HG02870 (cell line): ENCODE results near the gene FBXO15.
A peak's percentile ranks its signal among the peaks of the same experiment; 100 is the strongest.

Experiments used
- ATAC-seq: cut with Tn5 transposase; IDR thresholded peaks from one replicate; pipeline ENCODE4 v1.9.1; 2021; ENCODE audit warnings: mild to moderate bottlenecking, moderate library complexity; ENCODE audit not compliant: unreplicated experiment

The FBXO15 gene, protein sequence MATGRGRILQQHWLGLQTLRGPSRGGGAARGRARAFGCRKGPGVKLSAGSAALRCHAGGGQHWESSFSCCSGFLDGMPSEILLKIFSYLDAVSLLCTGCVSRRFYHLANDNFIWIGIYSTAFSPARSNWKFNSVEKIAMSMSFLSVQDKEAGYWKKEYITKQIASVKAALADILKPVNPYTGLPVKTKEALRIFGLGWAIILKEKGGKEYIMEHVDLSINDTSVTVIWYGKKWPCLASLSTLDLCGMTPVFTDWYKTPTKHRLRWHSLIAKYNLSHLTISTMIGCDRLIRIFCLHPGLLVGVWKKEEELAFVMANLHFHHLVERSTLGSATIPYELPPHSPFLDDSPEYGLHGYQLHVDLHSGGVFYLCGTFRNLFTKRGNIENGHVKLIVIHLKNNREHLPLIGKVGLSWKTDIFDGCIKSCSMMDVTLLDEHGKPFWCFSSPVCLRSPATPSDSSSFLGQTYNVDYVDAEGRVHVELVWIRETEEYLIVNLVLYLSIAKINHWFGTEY

DNA sequence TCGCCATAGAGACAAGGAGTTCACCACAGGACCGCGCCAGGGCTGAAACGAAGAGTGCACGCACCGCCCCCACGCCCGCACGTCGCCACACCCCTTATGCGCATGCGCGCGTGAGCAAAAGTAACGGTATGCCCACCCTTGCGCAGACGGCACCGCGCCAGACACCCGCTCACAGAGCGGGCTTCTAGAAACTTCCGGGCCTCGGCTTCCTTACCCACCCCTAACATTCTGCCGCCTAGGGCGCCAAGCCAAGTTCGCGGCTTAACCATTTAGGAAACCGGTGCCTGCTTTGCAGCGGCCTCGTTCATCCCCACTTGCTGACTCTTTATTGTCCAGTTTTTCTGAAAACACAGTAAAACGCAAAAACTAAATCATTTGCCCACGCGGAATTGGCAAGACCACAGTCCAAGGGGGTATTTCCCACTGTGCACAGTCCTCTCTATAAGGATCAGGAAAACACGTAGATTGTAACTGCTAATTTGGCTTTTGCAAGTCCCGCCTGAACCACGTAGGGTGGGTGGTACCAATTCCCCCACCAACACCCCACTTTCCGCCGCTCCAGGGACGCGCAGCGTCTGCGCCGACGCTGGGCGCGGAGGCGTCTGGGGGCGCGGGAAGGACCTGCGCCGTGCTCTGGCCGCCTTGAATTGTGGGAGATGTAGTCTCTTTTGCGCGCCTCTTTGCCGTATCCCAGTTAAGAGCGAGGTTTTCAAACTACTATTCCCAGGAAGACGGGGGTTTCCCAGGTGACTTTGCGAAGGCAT lies at the start of gene FBXO15, which contains the start of gene TIMM21:
TSS of gene FBXO15 (minus strand) at position 56 of the 764 bp plus-strand sequence. CDS start at position 7, 49 bp downstream.
TSS of gene TIMM21 (plus strand) at position 745 of the 764 bp plus-strand sequence. CDS start 286 bp downstream, outside the sequence.
- peak; percentile 89 for ATAC-seq

DNA sequence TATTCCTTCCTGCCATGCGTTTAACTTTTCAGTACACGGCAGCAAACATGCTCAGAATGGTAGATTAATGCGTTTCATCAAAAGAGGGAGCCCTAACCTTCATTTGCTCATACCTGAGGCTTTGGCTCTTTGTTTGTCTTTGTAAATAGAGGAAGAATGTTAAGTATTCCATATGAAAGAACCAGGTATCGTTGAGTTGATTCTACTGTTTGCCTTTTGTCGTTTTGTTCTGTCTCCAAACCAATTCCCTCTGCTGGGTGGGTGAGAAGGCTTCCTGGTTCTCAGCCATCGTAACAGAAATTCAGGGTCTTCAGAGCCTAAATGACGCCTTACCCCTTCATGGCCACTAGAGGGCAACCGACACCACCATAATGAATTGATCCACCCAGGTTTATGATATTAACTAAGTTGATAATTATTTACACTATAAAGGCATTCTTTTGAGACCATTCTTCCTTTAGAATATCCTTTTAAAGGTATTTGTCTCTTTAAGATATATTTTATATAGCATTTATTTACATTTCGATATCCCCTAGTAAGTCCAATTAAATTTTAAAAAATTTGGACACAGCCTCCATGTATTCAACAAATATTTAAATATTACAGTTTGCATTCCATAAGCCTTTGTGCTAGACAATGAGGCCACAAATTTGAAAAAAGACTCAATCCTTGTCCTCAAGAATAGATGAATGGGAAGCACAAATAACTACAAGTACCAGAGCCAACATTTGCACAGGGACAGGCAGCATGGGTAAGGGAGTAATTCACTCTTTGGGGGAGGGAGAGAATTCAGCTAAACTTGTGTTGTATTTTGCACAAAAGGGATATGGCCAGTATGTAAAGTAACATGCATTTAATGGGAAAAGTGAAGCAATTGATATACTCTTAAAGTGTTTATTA lies 48.8 kb upstream of the FBXO15 start:
- ATAC-seq, result peak; percentile 89

DNA sequence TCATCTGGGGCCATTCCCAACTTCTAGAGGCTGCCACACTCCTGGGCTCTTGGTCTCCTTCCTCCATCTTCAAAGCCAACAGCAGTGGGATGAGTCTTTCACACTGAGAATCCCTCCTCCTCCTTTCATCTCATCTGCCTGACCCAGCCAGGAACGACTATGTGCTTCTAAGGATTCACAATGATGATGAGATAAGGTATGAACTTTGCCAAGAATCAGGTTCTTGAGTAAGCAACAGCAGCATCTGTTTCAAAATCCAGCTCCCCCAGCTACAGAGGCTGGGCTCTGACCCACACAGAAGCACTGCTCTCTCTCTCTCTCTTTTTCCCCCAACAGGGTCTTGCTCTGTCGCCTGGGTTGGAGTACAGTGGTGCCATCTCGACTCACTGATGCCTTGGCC lies 47.1 kb upstream of the FBXO15 start:
- ATAC-seq, result no peak

DNA sequence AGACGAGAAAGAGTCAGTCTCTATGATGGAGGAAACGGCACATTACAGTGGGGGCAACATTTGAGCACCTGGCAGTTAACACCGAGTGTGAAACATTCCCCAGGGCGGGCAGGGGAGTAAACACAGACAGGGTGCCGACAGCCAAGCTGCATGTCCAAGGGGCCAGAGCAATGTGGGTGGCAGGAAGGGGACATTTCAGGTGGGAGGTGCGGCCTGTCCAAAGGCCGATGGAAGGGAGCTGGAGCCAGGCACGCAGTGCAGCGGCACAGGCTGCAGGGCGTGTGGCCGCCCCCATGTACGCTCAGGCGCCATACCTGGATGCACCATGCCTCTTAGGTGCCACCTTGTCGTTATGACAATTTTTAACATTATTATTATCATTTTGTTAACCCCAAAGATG lies 43.9 kb upstream of the FBXO15 start:
- no peak for ATAC-seq

DNA sequence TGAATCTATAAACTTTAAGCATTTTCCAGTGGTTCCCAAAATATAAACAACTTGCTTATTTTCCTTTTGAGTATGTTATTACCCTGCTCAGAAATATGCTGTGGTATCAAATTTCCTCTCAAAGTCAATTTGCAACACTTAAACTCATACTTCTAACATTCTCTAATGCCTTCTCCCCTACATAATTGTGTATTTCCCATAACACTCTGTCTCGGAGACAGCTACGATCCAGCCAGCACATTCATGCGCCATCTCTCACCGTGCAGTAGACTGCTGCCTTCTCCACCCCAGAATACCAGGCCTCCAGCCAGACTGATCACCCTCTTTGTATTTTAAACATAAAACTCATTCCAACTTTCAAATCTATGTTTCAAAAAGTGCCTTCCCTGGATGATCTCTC lies 42.5 kb upstream of the FBXO15 start:
- no peak for ATAC-seq

DNA sequence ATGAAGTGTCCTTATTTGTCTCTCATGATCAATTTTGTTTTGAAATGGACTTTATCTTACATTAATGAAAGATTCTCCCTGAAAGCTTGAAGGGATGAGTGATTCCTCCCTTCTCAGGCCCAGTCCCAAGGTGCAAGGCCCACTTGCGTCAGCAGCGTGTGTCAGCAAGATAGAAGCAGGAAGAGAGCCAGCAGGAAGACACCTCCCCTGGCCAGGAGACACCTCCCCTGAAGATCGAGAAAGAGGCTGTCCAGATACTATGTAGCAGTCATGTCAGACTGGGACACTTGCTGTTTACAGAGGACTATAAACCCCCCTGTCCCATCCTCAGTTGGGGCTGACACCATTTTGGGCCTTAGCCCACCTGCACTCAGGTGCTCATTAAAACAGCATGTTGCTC lies 39.0 kb upstream of the FBXO15 start:
- no peak for ATAC-seq

DNA sequence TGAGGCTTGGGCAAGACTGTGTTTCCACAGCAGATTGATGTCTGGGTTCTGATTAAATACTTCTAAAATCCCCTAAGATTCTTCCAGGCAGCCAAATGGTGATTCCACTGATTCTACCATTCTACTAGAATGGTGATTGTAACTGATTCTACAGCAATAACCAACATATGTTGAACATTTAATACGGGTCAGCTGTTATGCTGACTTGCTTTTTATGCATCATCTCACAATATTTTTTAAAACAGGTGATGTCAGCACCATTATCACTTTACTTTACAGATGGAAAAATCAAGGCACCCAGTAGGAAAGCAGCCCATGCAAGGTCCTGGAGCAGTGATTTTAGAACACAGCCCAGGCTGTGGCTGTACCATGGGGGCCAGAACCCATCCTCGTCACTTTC lies 38.2 kb upstream of the FBXO15 start:
- ATAC-seq, result no peak

DNA sequence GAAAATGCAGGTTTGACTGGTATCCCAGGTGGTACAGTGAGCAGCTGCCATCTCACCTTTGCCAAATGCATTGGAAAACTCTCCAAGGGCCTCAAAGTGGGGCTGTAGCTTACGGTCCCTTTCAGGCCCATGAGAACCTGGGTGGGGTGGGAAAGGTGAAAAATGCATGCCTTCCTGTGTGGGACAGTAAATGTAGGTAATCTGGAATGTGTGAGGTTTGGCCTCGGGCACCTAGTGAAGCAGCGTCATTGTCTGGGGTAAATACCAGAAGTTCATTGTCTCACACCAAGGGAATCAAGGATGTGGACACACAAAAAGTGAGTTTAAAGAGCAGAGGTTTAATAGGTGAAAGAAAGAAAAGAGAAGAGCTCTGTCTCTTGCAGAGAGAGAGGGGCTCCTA lies 37.2 kb upstream of the FBXO15 start:
- ATAC-seq, result no peak

DNA sequence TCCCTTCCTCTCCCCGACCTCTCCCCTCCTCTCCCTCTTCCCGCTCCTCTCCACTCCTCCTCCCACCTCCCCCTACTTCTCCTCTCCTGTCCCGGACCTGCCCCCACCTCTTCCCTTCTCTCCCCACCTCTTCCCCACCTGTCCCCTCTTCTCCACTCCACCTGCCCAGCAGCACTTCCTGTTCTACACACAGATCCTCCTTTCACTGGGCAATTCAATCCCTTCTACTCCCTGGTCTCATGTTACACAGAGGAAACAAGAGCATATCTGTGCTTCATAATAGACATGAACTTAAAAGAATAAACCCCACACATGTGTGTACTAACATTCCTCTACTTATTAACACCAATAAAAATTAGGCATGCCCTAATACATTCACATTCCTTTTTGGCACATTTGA lies 35.5 kb upstream of the FBXO15 start:
- no peak for ATAC-seq

DNA sequence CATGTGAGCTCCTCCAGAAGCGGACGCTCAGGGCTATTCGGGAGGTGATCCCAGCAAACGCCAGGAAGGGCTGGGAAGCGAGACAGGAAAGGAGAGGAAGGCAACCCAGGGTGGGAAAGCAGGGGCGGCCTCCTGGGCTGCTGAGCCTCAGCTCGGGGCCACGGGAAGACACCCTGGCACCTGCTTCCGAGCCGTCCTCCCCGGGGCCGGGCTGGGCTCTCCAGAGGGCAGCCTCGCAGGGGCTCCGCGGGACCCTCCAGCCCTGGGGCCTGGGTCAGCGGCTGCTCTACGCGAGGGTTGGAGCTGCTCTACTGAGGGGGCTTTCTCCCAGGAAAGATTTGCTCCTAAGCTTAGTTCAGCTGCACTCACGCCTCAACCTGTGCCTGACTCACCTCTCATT lies 34.7 kb upstream of the FBXO15 start:
- ATAC-seq, result no peak

DNA sequence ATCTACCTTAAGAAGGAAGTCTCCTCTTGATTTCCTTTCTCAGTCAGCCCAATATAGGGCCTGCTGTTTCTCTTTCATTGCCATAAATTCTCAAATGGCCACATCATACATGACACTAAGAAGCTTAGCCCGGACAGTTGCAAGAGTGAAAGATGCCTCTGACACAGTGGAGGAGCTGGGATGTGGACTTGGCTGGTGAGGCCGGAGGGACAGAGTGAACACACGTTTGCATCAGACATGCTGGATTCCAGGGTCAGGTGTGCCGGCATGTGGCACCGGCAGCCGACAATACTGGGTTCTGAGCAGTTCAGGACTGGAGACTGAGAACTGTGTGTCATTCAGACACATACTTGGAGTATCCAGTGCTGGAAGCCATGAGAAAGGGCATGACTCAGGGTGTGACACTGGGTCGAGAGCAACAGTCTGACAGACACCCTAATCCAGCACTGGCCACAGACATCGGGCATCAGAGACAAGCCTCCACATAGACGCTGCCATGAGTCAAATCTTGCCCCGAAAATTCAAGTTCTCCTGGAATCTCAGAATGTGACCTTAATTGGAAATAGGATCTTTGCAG lies 32.1 kb upstream of the FBXO15 start:
- ATAC-seq, result no peak

DNA sequence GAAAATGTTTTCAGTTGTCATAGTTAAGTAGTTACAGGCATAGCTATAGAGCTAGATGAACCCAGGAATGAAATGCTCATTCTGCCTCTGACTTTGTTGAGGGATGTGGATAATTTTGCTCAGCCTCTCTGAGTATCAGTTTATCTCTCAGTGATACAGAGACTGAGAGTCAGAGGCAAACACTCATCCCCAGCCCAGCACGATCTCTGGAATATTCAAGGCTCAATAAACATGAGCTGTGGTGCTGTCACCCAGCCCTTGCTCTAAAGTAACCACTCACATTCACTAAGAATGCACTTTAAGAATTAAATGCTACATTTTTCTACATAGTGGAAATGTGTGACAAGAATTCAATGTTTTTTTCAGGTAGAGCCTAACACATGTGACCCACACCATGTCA lies 31.2 kb upstream of the FBXO15 start:
- no peak for ATAC-seq

DNA sequence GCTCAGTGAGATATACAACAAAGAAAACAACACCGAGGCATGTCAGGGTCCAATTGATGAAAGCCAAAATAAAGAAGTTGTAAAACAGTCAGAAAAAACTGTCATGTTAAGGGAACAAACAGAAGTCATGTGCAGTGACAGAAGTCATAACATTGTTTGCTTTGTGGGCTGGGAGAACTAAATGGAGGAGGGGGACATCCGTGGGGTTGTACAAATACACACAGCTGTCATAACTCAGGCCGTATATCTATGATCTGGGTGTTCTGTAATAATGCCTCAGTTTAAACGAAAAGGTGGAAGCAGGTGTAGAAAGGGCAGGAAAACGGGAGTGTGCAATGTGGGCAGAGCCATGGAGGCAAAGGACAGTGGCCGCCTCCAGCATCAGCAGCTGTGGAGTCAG lies 28.0 kb upstream of the FBXO15 start:
- no peak for ATAC-seq

DNA sequence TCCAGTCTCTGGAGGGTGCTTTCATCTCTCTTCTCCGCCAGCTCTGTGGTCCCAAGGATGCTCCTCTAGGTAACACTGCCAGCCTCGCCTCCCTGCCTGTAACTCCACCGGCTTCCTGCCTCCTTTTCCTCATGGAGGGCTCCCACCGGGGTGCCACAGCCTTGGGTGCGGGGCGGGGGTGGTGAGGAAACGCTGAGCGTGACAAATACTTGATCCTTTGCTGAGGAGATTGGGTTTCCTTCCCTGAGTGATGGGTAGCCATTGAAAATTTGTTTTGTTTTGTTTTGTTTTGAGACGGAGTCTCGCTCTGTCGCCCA lies 25.8 kb upstream of the FBXO15 start:
- ATAC-seq, result no peak

DNA sequence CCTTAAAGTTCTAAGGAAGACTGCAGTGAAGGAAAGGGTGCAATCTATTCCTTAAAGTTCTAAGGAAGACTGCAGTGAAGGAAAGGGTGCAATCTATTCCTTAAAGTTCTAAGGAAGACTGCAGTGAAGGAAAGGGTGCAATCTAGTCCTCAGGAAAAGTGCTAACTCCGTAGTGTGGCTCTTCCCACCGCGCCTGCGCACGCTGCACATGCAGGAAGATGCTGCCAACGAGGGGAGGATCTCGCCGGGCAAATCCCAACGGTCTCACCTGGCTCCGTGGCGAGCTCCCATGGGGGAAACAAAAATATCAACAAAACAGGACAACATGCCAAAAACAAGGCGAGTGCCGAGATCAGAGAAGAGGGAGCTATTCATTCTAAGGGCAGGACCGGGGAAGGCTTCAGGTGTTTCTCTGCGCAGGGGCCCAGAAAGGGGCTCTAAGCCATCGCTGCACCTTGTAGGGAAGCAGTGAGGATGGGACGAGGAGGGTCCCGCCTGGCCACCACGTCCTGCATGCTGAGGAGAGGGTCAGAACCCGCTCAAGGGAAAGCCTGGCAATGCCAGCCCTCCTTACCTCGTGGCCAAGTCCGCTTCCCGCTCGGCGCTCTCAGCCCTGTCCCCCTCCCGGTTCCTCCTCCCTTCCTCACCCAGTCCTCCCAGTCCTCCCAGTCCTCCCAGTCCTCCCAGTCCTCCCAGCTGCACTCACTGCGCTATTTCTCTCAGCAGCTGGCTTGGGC lies 25.2 kb upstream of the FBXO15 start:
- ATAC-seq, result no peak

DNA sequence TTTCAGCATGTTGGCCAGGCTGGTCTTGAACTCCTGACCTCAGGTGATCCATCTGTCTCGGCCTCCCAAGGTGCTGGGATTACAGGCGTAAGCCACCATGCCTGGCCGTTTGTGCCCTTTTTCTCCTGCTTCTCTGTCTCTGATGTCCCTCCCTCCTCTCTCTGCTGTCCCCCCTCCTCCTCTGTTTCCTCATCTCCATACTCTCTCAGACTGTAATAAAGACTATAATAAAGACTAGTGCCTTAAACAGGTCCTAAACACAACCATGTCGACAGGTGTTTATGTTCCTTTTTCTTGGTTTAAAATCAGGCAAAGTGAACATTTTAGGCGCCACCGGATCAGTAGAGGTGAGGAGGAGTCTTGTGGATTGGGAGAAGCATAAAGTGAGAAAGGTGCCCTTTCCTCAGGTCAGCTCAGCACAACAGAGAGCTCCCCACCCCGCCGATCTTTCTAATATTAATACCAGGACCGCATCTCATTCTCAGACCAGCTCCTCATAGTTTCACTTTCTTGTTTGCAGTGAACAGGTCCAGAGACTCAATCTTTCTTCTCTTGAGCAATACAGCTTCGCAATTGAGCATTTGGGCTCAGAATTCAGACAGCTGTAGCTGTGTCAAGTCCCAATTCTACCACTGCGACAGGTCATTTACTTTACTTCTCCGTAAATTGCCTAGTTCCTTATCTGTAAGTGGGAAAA lies 24.4 kb upstream of the FBXO15 start:
- peak; percentile 100 for ATAC-seq

DNA sequence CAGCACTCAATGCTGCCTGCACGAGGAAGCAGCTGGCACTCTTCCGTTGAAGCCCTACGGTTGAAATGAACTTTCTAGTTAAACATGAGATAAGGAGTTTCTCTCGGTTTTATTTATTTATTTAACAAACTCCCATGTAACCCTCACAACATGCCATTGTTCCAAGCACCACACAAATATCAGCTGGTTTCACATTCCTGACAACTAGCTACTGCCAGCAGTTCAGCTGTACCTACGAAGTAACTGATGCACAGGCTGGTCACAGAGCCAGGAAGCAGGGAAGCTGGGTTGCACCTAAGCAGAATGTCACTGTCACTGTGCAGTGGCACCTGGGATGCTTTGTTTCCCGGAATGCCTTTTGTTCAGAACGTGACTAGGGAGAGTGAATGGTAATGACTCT lies 18.8 kb upstream of the FBXO15 start:
- no peak for ATAC-seq

DNA sequence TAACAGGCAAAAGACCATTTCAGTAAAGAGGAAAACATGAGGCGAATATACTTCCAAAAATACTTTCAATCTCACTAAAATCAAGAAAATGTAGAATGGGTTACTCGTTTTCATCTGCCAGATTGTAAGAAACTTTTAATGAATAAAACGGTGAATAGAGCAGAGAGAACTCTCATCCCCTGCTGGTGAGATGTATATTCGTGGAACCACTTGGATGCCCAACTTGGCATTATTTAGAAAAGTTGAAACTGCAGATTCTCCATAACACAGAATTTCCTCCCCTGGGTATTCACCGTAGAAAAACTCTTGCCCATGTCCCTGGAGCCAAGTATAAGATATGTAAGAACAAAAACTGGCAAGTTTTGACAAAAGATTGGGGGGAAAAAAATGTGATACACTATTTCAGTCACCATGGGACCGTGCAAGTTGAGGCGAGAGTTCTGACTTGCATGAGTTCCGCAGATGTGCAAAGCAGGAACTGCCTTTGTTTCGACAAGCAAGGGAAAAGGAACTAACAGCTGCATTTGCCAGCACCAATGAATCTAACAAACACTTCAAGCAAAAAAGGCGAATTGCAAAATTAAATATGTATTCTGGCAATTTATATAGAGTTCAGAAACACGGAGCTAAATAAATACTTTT lies 15.5 kb upstream of the FBXO15 start:
- peak; percentile 86 for ATAC-seq

DNA sequence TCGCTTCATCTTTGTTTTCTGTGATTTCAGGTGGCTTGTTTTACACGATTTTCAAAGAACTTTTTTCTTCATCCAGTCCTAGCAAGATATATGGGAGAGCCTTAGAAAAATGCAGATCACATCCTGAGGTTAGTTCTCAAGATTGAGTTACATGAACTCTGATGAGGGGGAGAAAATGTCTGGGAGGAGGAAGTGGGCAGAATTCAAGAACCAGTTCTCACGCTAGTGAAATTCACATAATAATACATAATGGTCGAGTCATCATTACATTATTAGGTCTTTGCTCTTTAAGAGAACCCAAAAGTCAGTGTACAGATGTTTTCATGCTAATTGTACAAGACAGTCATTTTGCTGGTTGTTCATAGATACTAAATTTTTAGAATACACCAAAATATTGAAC lies 7.6 kb upstream of the FBXO15 start:
- ATAC-seq, result no peak
